SK-N-SH (cell line): Measurements from ENCODE around the gene TOM1L2. TPM values are rescaled to one million over a fixed set of nuclear protein-coding genes. Genes with fewer than 3 reads are reported as not detected.

Experiments used
- CTCF ChIA-PET: fragments of 300-600, 350-600 bp; formaldehyde crosslinking; extraction: SDS; loops from one replicate; lab custom pipeline; 2021; lab: Yijun Ruan, JAX
- POLR2A ChIA-PET: fragments of 350-600 bp; sonication (Branson Sonifier 250); formaldehyde crosslinking; extraction: SDS; loops from one replicate; lab custom pipeline; 2020; ENCODE audit warnings: antibody characterized with exemption, inconsistent platforms; lab: Yijun Ruan, JAX
- DNase-seq: peaks from one replicate; pipeline ENCODE4 v3.0.0; 2012
- H2AFZ ChIP-seq: fragments of 200-600 bp; sonication (generic); 2 replicates; pipeline ENCODE4 v1.8.1; 2016; ENCODE audit warnings: antibody characterized with exemption, mild to moderate bottlenecking, low read depth
- H3F3A ChIP-seq: fragments of 200-600 bp; sonication (generic); replicated peaks from 2 replicates; pipeline ENCODE3; 2016; ENCODE audit warnings: antibody characterized with exemption, mild to moderate bottlenecking; ENCODE audit not compliant: insufficient read depth
- H3K27ac ChIP-seq, 2 experiments: fragments of 200-500 bp in 1 of 2; fragments of 200-600 bp in 1 of 2; sonication (Bioruptor generic) in 1 of 2; sonication (generic), shearing (Covaris generic) in 1 of 2; 2 replicates each; pipeline versions ENCODE4 v1.5.1 to v1.6.1; 2014 to 2016; ENCODE audit warnings: low read depth in 2 of 2, inconsistent platforms in 1 of 2, low read length in 1 of 2, mild to moderate bottlenecking in 1 of 2, mixed read lengths in 1 of 2
- H3K27me3 ChIP-seq: fragments of 200-600 bp; sonication (generic), shearing (Covaris generic); 2 replicates; pipeline ENCODE4 v1.6.1; 2016; ENCODE audit warnings: mixed run types; ENCODE audit not compliant: insufficient read depth
- H3K36me3 ChIP-seq, 2 experiments: fragments of 200-500 bp in 1 of 2; fragments of 200-600 bp in 1 of 2; sonication (Bioruptor generic) in 1 of 2; sonication (generic) in 1 of 2; replicated peaks in 1 of 2; 2 replicates each; pipeline versions ENCODE3 to v1.5.1; 2014 to 2016; ENCODE audit warnings: low read length in 1 of 2, mild to moderate bottlenecking in 1 of 2; ENCODE audit not compliant: insufficient read depth in 2 of 2, control insufficient read depth in 1 of 2
- H3K4me1 ChIP-seq, 2 experiments: fragments of 200-500 bp in 1 of 2; fragments of 200-600 bp in 1 of 2; sonication (Bioruptor generic) in 1 of 2; sonication (generic), shearing (Covaris generic) in 1 of 2; 2 replicates each; pipeline versions ENCODE4 v1.5.1 to v1.6.1; 2014 to 2016; ENCODE audit warnings: low read depth in 1 of 2, low read length in 1 of 2, mixed run types in 1 of 2; ENCODE audit not compliant: insufficient read depth in 2 of 2, control insufficient read depth in 1 of 2
- H3K4me2 ChIP-seq: fragments of 200-600 bp; sonication (generic), shearing (Covaris generic); 2 replicates; pipeline ENCODE4 v1.6.1; 2017; ENCODE audit warnings: mixed run types
- H3K4me3 ChIP-seq, 2 experiments: fragments of 200-500 bp in 1 of 2; fragments of 200-600 bp in 1 of 2; sonication (Bioruptor generic) in 1 of 2; sonication (generic), shearing (Covaris generic) in 1 of 2; 2 replicates each; pipeline versions ENCODE4 v1.5.1 to v1.8.1; 2014 to 2016; ENCODE audit warnings: low read depth in 2 of 2, inconsistent platforms in 1 of 2, low read length in 1 of 2, mild to moderate bottlenecking in 1 of 2, mixed read lengths in 1 of 2, moderate library complexity in 1 of 2
- H3K79me2 ChIP-seq: fragments of 200-600 bp; sonication (generic); 2 replicates; pipeline ENCODE4 v1.8.1; 2017; ENCODE audit warnings: mild to moderate bottlenecking; ENCODE audit not compliant: insufficient read depth
- H3K9ac ChIP-seq: fragments of 200-600 bp; sonication (generic); 2 replicates; pipeline ENCODE4 v1.6.1; 2017; ENCODE audit warnings: mixed run types
- H3K9me2 ChIP-seq: fragments of 200-600 bp; sonication (generic); 2 replicates; pipeline ENCODE4 v1.6.1; 2017; ENCODE audit warnings: mixed run types
- H3K9me3 ChIP-seq: fragments of 200-600 bp; sonication (generic); 2 replicates; pipeline ENCODE4 v1.6.1; 2017; ENCODE audit warnings: mixed run types, mild to moderate bottlenecking, moderate library complexity
- H4K20me1 ChIP-seq: fragments of 200-600 bp; sonication (generic); 2 replicates; pipeline ENCODE4 v1.6.1; 2017; ENCODE audit warnings: mild to moderate bottlenecking, mixed run types; ENCODE audit not compliant: insufficient read depth
- ELF1 ChIP-seq: IDR thresholded peaks from 2 replicates; pipeline ENCODE4 v1.4.0; 2012
- EP300 ChIP-seq, 2 experiments: IDR thresholded peaks; 2 replicates each; pipeline versions ENCODE4 v1.4.0 to v1.6.1; 2012; ENCODE audit warnings: borderline replicate concordance in 1 of 2, low read depth in 1 of 2, low read length in 1 of 2
- EZH2phosphoT487 ChIP-seq: fragments of 200-600 bp; sonication (generic); IDR thresholded peaks from 2 replicates; pipeline ENCODE4 v1.6.1; 2017; ENCODE audit warnings: low read depth, mixed run types, mild to moderate bottlenecking, antibody characterized with exemption, moderate library complexity, borderline replicate concordance
- FOSL2 ChIP-seq: IDR thresholded peaks from 2 replicates; pipeline ENCODE4 v1.4.0; 2012; ENCODE audit warnings: low read depth, mild to moderate bottlenecking, moderate library complexity, borderline replicate concordance
- JUND ChIP-seq: IDR thresholded peaks from 2 replicates; pipeline ENCODE4 v1.4.0; 2012
- MXI1 ChIP-seq: IDR thresholded peaks from 2 replicates; pipeline ENCODE4 v1.6.1; 2012; ENCODE audit warnings: mild to moderate bottlenecking, low read depth, low read length, improper control_type of control experiment
- NRF1 ChIP-seq: IDR thresholded peaks from 2 replicates; pipeline ENCODE4 v1.6.1; 2012; ENCODE audit warnings: low read depth, mild to moderate bottlenecking, low read length
- POLR2AphosphoS5 ChIP-seq: IDR thresholded peaks from 2 replicates; pipeline ENCODE4 v1.6.1; 2012; ENCODE audit warnings: low read depth, low read length
- RAD21 ChIP-seq: IDR thresholded peaks from 2 replicates; pipeline ENCODE4 v1.6.1; 2012; ENCODE audit warnings: mild to moderate bottlenecking, low read length
- REST ChIP-seq: IDR thresholded peaks from 2 replicates; pipeline ENCODE4 v1.6.1; 2012; ENCODE audit warnings: mild to moderate bottlenecking, low read depth, low read length, moderate library complexity
- RFX5 ChIP-seq: IDR thresholded peaks from 2 replicates; pipeline ENCODE4 v1.6.1; 2012; ENCODE audit warnings: mild to moderate bottlenecking, improper control_type of control experiment, low read length
- SIN3A ChIP-seq: IDR thresholded peaks from 2 replicates; pipeline ENCODE4 v1.6.1; 2012; ENCODE audit warnings: low read depth, mild to moderate bottlenecking, low read length, moderate library complexity, borderline replicate concordance
- SMC3 ChIP-seq: IDR thresholded peaks from 2 replicates; pipeline ENCODE4 v1.6.1; 2012; ENCODE audit warnings: low read depth, low read length, improper control_type of control experiment
- TAF1 ChIP-seq: IDR thresholded peaks from 2 replicates; pipeline ENCODE4 v1.6.1; 2012; ENCODE audit warnings: low read depth, mild to moderate bottlenecking, low read length, moderate library complexity, borderline replicate concordance
- TCF12 ChIP-seq: IDR thresholded peaks from 2 replicates; pipeline ENCODE4 v1.4.0; 2012
- TEAD4 ChIP-seq: IDR thresholded peaks from 2 replicates; pipeline ENCODE4 v1.4.0; 2012; ENCODE audit warnings: mild to moderate bottlenecking, borderline replicate concordance; ENCODE audit not compliant: insufficient read depth
- YY1 ChIP-seq: IDR thresholded peaks from 2 replicates; pipeline ENCODE4 v1.4.0; 2012; ENCODE audit warnings: low read depth, mild to moderate bottlenecking
- ZBTB33 ChIP-seq: IDR thresholded peaks from 2 replicates; pipeline ENCODE4 v1.4.0; 2012; ENCODE audit warnings: low read depth, borderline replicate concordance
- WGBS: methylation state at CpG from one replicate; pipeline ENCODE4 v1.1.6; 2017; ENCODE audit warnings: low lambda C conversion rate; 5-methylcytosine and 5-hydroxymethylcytosine counted together
- polyA plus RNA-seq, 3 experiments: library from polyadenylated mRNA; depleted of rRNA; stranded (reverse); fragments of >200 nt; gene quantifications; 2 replicates each; pipeline ENCODE4 v1.2.3, GENCODE V29; 2012
- TF ChIP-seq, protein P1 (sequence below): fragments of 150-350 bp; IDR thresholded peaks from 2 replicates; pipeline ENCODE4 v1.6.1; 2016; ENCODE audit warnings: mild to moderate bottlenecking, low read depth, low read length

Gene TOM1L2
- polyA plus RNA-seq, 1 of the 3 experiments (the other 2 are of a cell fraction), result 85.4 TPM

DNA sequence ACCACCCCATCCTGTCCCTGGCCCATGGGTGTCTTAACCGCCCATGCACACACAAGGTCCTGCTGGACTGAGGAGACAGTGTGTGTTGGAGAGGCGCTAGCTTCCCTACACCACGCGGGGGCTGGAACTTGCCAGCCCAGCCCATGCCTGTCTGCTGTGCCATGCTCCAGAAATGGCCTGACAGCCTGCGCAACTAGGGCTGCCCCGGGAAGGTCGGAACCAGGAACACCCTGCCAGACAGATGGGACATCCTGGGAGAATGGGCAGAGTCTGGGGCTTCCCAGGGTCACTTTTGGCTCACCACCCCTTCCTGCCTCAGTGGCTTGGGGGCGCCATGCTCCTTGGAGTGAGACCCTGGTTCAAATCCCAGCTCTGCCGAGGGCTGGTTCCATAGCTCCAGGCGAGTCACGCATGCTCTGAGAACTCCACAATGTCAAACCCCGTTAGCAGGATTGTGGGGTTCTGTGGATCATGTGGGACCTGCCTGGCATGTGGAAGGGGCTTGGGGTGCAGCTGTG is 171.6 kb downstream of the TOM1L2 start:
- Histone ChIP-seq H3K79me2 (no peaks in the 10 kb centered on the region), H3K9me2 (no peaks in the 10 kb centered on the region), H3K9me3 (no peaks in the 10 kb centered on the region), H4K20me1 (peaks cover 14% of the 10 kb centered on the region; the same call in 1 of the 2 replicates), H3K27me3 (no peaks in the 10 kb centered on the region), H3K4me1 (peaks cover 0 to 8% of the 10 kb centered on the region in 2 experiments; a peak in 1 of 4 replicates), H2AFZ (no peak overlapping the region), H3K9ac (no peak overlapping the region), H3K4me2 (no peak overlapping the region), H3K4me3 (no peak overlapping the region), H3F3A (no peaks in the 10 kb centered on the region), H3K36me3 (peaks cover 9 to 54% of the 10 kb centered on the region in 2 experiments), H3K27ac (no peak overlapping the region; a peak in 1 of 4 replicates)
- TF ChIP-seq REST (no peak), JUND (no peak), ZBTB33 (no peak), SMC3 (no peak), POLR2AphosphoS5 (no peak), SIN3A (no peak), MXI1 (no peak), ELF1 (no peak), RFX5 (no peak), YY1 (no peak), RAD21 (no peak), TCF12 (no peak), FOSL2 (no peak), EZH2phosphoT487 (no peak), NRF1 (no peak), TAF1 (no peak), EP300 (IDR thresholded peaks at IDR 0.05; ENCODE audit: borderline replicate concordance in 1 of 2, low read depth in 1 of 2, low read length in 1 of 2) (no peak), TEAD4 (no peak)
- TF ChIP-seq, protein P1, sequence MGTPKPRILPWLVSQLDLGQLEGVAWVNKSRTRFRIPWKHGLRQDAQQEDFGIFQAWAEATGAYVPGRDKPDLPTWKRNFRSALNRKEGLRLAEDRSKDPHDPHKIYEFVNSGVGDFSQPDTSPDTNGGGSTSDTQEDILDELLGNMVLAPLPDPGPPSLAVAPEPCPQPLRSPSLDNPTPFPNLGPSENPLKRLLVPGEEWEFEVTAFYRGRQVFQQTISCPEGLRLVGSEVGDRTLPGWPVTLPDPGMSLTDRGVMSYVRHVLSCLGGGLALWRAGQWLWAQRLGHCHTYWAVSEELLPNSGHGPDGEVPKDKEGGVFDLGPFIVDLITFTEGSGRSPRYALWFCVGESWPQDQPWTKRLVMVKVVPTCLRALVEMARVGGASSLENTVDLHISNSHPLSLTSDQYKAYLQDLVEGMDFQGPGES, result no peak
- ChIA-PET CTCF (interaction anchor here (0.7 to 3.0 kb wide), 5 partner anchors 10 to 233 kb away, joined by 3 to 13 read pairs (median 6); partner anchors contain the start of gene RAI1), POLR2A (interaction anchor here (1.0 kb wide), 1 partner anchor 36 kb away, joined by 3 read pairs; the partner anchor contains the start of gene SREBF1)
- DNase-seq, result no peak
- WGBS, result 87% methylated on average over 4 of the region's 12 CpGs
